Skeletal muscle tissue (tissue), 4 donors: ENCODE data around the gene PTPRN2. TPM values are rescaled to one million over a fixed set of nuclear protein-coding genes. Genes with fewer than 3 reads are reported as not detected.

Experiments used
- H3K27ac ChIP-seq: one replicate; pipeline ENCODE4 v1.7.0; 2013; ENCODE audit warnings: mild to moderate bottlenecking, low read depth, low read length, inconsistent platforms
- H3K27me3 ChIP-seq, 3 donors: one replicate each; pipeline ENCODE4 v1.7.0; 2013; ENCODE audit warnings: low read length in 3 of 3; ENCODE audit not compliant: control insufficient read depth in 3 of 3, insufficient read depth in 3 of 3
- H3K36me3 ChIP-seq, 3 donors: one replicate each; pipeline ENCODE4 v1.7.0; 2013; ENCODE audit warnings: low read length in 3 of 3; ENCODE audit not compliant: control insufficient read depth in 3 of 3, insufficient read depth in 3 of 3
- H3K4me1 ChIP-seq, 3 donors: one replicate each; pipeline ENCODE4 v1.7.0; 2013; ENCODE audit warnings: low read length in 3 of 3, mild to moderate bottlenecking in 3 of 3; ENCODE audit not compliant: control insufficient read depth in 3 of 3, insufficient read depth in 3 of 3
- H3K4me3 ChIP-seq, 3 donors: one replicate each; pipeline ENCODE4 v1.7.0; 2013; ENCODE audit warnings: low read length in 3 of 3
- H3K9ac ChIP-seq, 3 donors: one replicate each; pipeline ENCODE4 v1.7.0; 2013; ENCODE audit warnings: low read length in 3 of 3, mild to moderate bottlenecking in 3 of 3, moderate library complexity in 2 of 3, low read depth in 1 of 3
- H3K9me3 ChIP-seq, 3 donors: one replicate each; pipeline ENCODE4 v1.7.0; 2013; ENCODE audit warnings: low read length in 3 of 3; ENCODE audit not compliant: control insufficient read depth in 3 of 3
- total RNA-seq: library from RNA; depleted of rRNA; stranded (reverse); fragments of >200 nt; gene quantifications from one replicate; pipeline ENCODE4 v1.2.3, GENCODE V29; 2014
- donor health status: Osteomylitis.

The PTPRN2 gene
- total RNA-seq, 1 donor from 2014 or later: 1.6 TPM

- H3K27me3 ChIP-seq: peaks cover 4 to 7% (median 6%) of the 10 kb centered on the region in 3 donors
Observed at GRCh38 chr7:157820796-157821195, 766.8 kb downstream of the PTPRN2 start.

GRCh38 chr7:157819455-157819807 is 768.2 kb downstream of the PTPRN2 start:
- Histone ChIP-seq H3K27ac (no peak overlapping the region), H3K4me1 (no peaks in the 10 kb centered on the region), H3K36me3 (no peaks in the 10 kb centered on the region)

More at GRCh38 chr7:157820796-157821195, 766.8 kb downstream of the PTPRN2 start:
- H3K4me1 ChIP-seq: no peaks in the 10 kb centered on the region
- H3K27ac ChIP-seq: no peak overlapping the region
- H3K36me3 ChIP-seq: no peaks in the 10 kb centered on the region
- no peak overlapping the region for H3K4me3 ChIP-seq
- no peaks in the 10 kb centered on the region for H3K9me3 ChIP-seq
- no peak overlapping the region for H3K9ac ChIP-seq

GRCh38 chr7:157818701-157819454 is 768.7 kb downstream of the PTPRN2 start:
- H3K4me1 ChIP-seq: no peaks in the 10 kb centered on the region

More at GRCh38 chr7:157819455-157819807, 768.2 kb downstream of the PTPRN2 start:
- Histone ChIP-seq H3K9ac (no peak overlapping the region), H3K27me3 (peaks cover 6 to 8% (median 7%) of the 10 kb centered on the region in 3 donors), H3K9me3 (no peaks in the 10 kb centered on the region), H3K4me3 (no peak overlapping the region)

GRCh38 chr7:157817944-157818700 is 769.5 kb downstream of the PTPRN2 start:
- Histone ChIP-seq H3K36me3 (no peaks in the 10 kb centered on the region), H3K9me3 (no peaks in the 10 kb centered on the region), H3K27ac (no peak overlapping the region), H3K4me3 (no peak overlapping the region), H3K27me3 (peaks cover 4 to 8% (median 7%) of the 10 kb centered on the region in 3 donors), H3K4me1 (no peaks in the 10 kb centered on the region), H3K9ac (no peak overlapping the region)

More at GRCh38 chr7:157818701-157819454, 768.7 kb downstream of the PTPRN2 start:
- Histone ChIP-seq H3K4me3 (no peak overlapping the region), H3K9me3 (no peaks in the 10 kb centered on the region), H3K27ac (no peak overlapping the region), H3K27me3 (peaks cover 4 to 8% (median 7%) of the 10 kb centered on the region in 3 donors), H3K36me3 (no peaks in the 10 kb centered on the region), H3K9ac (no peak overlapping the region)

- Histone ChIP-seq H3K9me3 (no peaks in the 10 kb centered on the region), H3K27ac (no peak overlapping the region), H3K4me3 (no peak overlapping the region), H3K4me1 (no peaks in the 10 kb centered on the region), H3K27me3 (peaks cover 4 to 8% (median 7%) of the 10 kb centered on the region in 3 donors), H3K9ac (no peak overlapping the region), H3K36me3 (no peaks in the 10 kb centered on the region)
Observed at GRCh38 chr7:157817433-157817832, 770.2 kb downstream of the PTPRN2 start.

- Histone ChIP-seq H3K9ac (no peak overlapping the region), H3K4me1 (no peaks in the 10 kb centered on the region), H3K27me3 (peaks cover 4 to 8% (median 7%) of the 10 kb centered on the region in 3 donors), H3K4me3 (no peak overlapping the region), H3K27ac (no peak overlapping the region), H3K36me3 (no peaks in the 10 kb centered on the region), H3K9me3 (no peaks in the 10 kb centered on the region)
Observed at GRCh38 chr7:157816526-157817250, 770.9 kb downstream of the PTPRN2 start.

GRCh38 chr7:157816086-157816485 is 771.5 kb downstream of the PTPRN2 start:
- no peaks in the 10 kb centered on the region for H3K9me3 ChIP-seq

GRCh38 chr7:157815706-157816022 is 772.0 kb downstream of the PTPRN2 start:
- H3K4me1 ChIP-seq: no peaks in the 10 kb centered on the region
- H3K9me3 ChIP-seq: no peaks in the 10 kb centered on the region
- peaks cover 4 to 8% (median 7%) of the 10 kb centered on the region in 3 donors for H3K27me3 ChIP-seq
- H3K27ac ChIP-seq: no peak overlapping the region
- no peaks in the 10 kb centered on the region for H3K36me3 ChIP-seq
- H3K9ac ChIP-seq: no peak overlapping the region
- no peak overlapping the region for H3K4me3 ChIP-seq

More at GRCh38 chr7:157816086-157816485, 771.5 kb downstream of the PTPRN2 start:
- H3K4me3 ChIP-seq: no peak overlapping the region
- no peak overlapping the region for H3K27ac ChIP-seq
- H3K9ac ChIP-seq: no peak overlapping the region
- H3K4me1 ChIP-seq: no peaks in the 10 kb centered on the region
- H3K36me3 ChIP-seq: no peaks in the 10 kb centered on the region
- peaks cover 4 to 8% (median 7%) of the 10 kb centered on the region in 3 donors for H3K27me3 ChIP-seq

- Histone ChIP-seq H3K27ac (no peak overlapping the region), H3K36me3 (no peaks in the 10 kb centered on the region), H3K4me1 (no peaks in the 10 kb centered on the region), H3K9me3 (no peaks in the 10 kb centered on the region), H3K4me3 (no peak overlapping the region), H3K9ac (no peak overlapping the region), H3K27me3 (peaks cover 2 to 8% (median 7%) of the 10 kb centered on the region in 3 donors)
Observed at GRCh38 chr7:157814931-157815705, 772.5 kb downstream of the PTPRN2 start.
